HUDEP-2 (cell line): ENCODE data around the gene DARS2.
"Not testable (repeated sequence)": the region's sequence is repeated elsewhere in the genome, so short reads cannot be mapped to it uniquely, and the experiment has no call there.

Experiments
- DNase-seq, 76 experiments: peaks; one replicate each; lab custom pipeline; 2025; ENCODE audit not compliant: unreplicated experiment in 76 of 76; lab: John Stamatoyannopoulos, UW

Gene DARS2

GRCh38 chr1:173881117-173881516 is 56.6 kb downstream of the DARS2 start:
- not testable (repeated sequence) for DNase-seq

GRCh38 chr1:173884701-173885100 is 60.2 kb downstream of the DARS2 start:
- no peak for DNase-seq

GRCh38 chr1:173886746-173887611 is 62.5 kb downstream of the DARS2 start:
- no peak for DNase-seq

- no peak for DNase-seq
Observed at GRCh38 chr1:173887627-173888026, 63.2 kb downstream of the DARS2 start.

- no peak for DNase-seq
Observed at GRCh38 chr1:173888749-173889148, 64.3 kb downstream of the DARS2 start.

- DNase-seq, result no peak
Observed at GRCh38 chr1:173889885-173890284, 65.4 kb downstream of the DARS2 start.

- DNase-seq, result no peak
Observed at GRCh38 chr1:173893611-173894010, 69.1 kb downstream of the DARS2 start.

- DNase-seq, result no peak
Observed at GRCh38 chr1:173894189-173894588, 69.7 kb downstream of the DARS2 start.

GRCh38 chr1:173900427-173900826 is 76.0 kb downstream of the DARS2 start:
- no peak for DNase-seq

GRCh38 chr1:173900992-173901391 is 76.5 kb downstream of the DARS2 start:
- DNase-seq, result no peak

- no peak for DNase-seq
Observed at GRCh38 chr1:173903827-173904531, 79.5 kb downstream of the DARS2 start.
